GM12872 (cell line): ENCODE results near the gene CEP250.

Source experiments
- CTCF ChIP-seq: IDR thresholded peaks from 3 replicates; pipeline ENCODE4 v1.5.1; 2011; ENCODE audit warnings: low read depth, mild to moderate bottlenecking, low read length, moderate library complexity; ENCODE audit not compliant: insufficient read depth

Gene CEP250

GRCh38 chr20:35511814-35512420 is 56.5 kb downstream of the CEP250 start:
- TF ChIP-seq CTCF, result peak; percentile 25; the same call in 1 of the 3 replicates

GRCh38 chr20:35514371-35514932 is 59.1 kb downstream of the CEP250 start:
- TF ChIP-seq CTCF, result no peak

DNA sequence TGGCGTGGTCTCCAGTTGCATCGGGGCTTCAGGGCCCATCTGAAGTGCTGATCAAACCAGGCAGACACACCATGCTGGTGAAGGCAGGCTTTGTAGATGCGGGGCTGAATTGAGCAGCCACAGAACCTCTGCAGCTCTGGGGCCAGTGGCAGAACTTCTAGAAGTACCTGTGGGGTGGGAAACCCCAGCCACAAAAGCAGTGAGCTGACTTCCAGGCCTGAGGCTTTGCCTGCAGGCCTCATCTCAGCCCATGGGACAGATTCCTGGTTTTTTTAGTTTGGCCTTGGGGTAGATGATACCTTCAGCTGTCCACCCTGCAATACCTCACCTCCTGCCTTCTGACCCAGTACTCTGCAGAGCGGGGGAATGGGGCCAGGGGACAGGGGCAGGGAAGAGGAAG is 59.9 kb downstream of the CEP250 start:
- TF ChIP-seq CTCF, result no peak

- TF ChIP-seq CTCF, result no peak
These were observed 60.7 kb downstream of the CEP250 start for GRCh38 chr20:35515949-35516645.

GRCh38 chr20:35517125-35517524 is 61.7 kb downstream of the CEP250 start:
- no peak for TF ChIP-seq CTCF

DNA sequence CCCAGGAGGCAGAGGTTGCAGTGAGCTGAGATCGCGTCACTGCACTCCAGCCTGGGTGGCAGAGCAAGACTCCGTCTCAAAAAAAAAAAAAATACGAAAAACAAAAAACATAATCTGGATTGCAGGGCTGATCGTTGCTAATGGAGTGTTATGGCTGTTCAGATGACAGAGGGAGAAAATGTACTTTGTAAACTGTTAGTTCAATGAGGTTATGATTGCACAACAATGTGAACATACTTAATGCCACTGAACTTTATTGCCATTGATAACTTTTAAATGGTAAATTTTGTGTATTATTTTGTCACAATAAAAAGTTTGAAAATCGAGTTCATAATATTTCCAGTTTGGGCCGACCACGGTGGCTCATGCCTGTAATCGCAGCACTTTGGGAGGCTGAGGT is 63.6 kb downstream of the CEP250 start:
- no peak for TF ChIP-seq CTCF

- peak; percentile 73 for TF ChIP-seq CTCF
These were observed 68.0 kb downstream of the CEP250 start for GRCh38 chr20:35523298-35523888.
